ENCODE measurements around the gene CCR5AS.
"Not testable (repeated sequence)": the region's sequence is repeated elsewhere in the genome, so short reads cannot be mapped to it uniquely, and the experiment has no call there.

CCR5AS gene

GRCh38 chr3:46406443-46406787, 451 bp downstream of the CCR5AS start:
- H3K9ac ChIP-seq (ENCODE audit: low read depth, low read length), result no peak overlapping the region
- H3K4me3 ChIP-seq (ENCODE audit: low read depth in 1 of 2, low read length in 2 of 2), result no peak overlapping the region
- H4K20me1 ChIP-seq (ENCODE audit: insufficient read depth, low read length), result no peaks in the 10 kb centered on the region
- H3K27me3 ChIP-seq (ENCODE audit: insufficient read depth, low read length, poor library complexity), result no peaks in the 10 kb centered on the region
- H2AFZ ChIP-seq (ENCODE audit: low read depth, low read length), result no peak overlapping the region
- TF ChIP-seq CTCF (IDR thresholded peaks at IDR 0.05; ENCODE audit: borderline replicate concordance, extremely low read depth, low read length, poor library complexity, severe bottlenecking) (no peak), EZH2 (IDR thresholded peaks at IDR 0.05; ENCODE audit: borderline replicate concordance, low read depth, low read length, severe bottlenecking) (no peak)
- H3K36me3 ChIP-seq (ENCODE audit: insufficient read depth, low read length), result no peaks in the 10 kb centered on the region
- ATAC-seq (ENCODE audit: insufficient read depth, low read depth) (no peak), DNase-seq (no peak)
- H3K4me2 ChIP-seq (ENCODE audit: insufficient read depth, low read length), result no peak overlapping the region
- no peaks in the 10 kb centered on the region for H3K9me3 ChIP-seq (ENCODE audit: insufficient read depth, low read length, severe bottlenecking)
- H3K4me1 ChIP-seq (ENCODE audit: insufficient read depth, low read length), result peaks cover 38% of the 10 kb centered on the region
- H3K79me2 ChIP-seq (ENCODE audit: insufficient read depth, low read length), result no peaks in the 10 kb centered on the region
- H3K27ac ChIP-seq (ENCODE audit: low read length), result peak overlapping the region; percentile 22; the same call in 1 of the 2 replicates

GRCh38 chr3:46405301-46406019, 1.4 kb downstream of the CCR5AS start:
- no peak overlapping the region for H3K27ac ChIP-seq (ENCODE audit: low read length)
- H3K79me2 ChIP-seq (ENCODE audit: insufficient read depth, low read length), result no peaks in the 10 kb centered on the region
- H3K36me3 ChIP-seq (ENCODE audit: insufficient read depth, low read length), result no peaks in the 10 kb centered on the region
- no peaks in the 10 kb centered on the region for H4K20me1 ChIP-seq (ENCODE audit: insufficient read depth, low read length)
- no peaks in the 10 kb centered on the region for H3K27me3 ChIP-seq (ENCODE audit: insufficient read depth, low read length, poor library complexity)
- H3K9ac ChIP-seq (ENCODE audit: low read depth, low read length), result no peak overlapping the region
- H2AFZ ChIP-seq (ENCODE audit: low read depth, low read length), result no peak overlapping the region
- no peaks in the 10 kb centered on the region for H3K9me3 ChIP-seq (ENCODE audit: insufficient read depth, low read length, severe bottlenecking)
- ATAC-seq (ENCODE audit: insufficient read depth, low read depth) (no peak), DNase-seq (no peak)
- no peak overlapping the region for H3K4me2 ChIP-seq (ENCODE audit: insufficient read depth, low read length)
- TF ChIP-seq CTCF (IDR thresholded peaks at IDR 0.05; ENCODE audit: borderline replicate concordance, extremely low read depth, low read length, poor library complexity, severe bottlenecking) (no peak), EZH2 (IDR thresholded peaks at IDR 0.05; ENCODE audit: borderline replicate concordance, low read depth, low read length, severe bottlenecking) (no peak)
- no peak overlapping the region for H3K4me3 ChIP-seq (ENCODE audit: low read depth in 1 of 2, low read length in 2 of 2)
- H3K4me1 ChIP-seq (ENCODE audit: insufficient read depth, low read length), result peaks cover 38% of the 10 kb centered on the region

- not testable (repeated sequence) for H3K27me3 ChIP-seq (ENCODE audit: insufficient read depth, low read length, poor library complexity); H4K20me1 ChIP-seq (ENCODE audit: insufficient read depth, low read length); H3K36me3 ChIP-seq (ENCODE audit: insufficient read depth, low read length); H3K27ac ChIP-seq (ENCODE audit: low read length); DNase-seq; ATAC-seq (ENCODE audit: insufficient read depth, low read depth); H3K4me2 ChIP-seq (ENCODE audit: insufficient read depth, low read length); H3K4me3 ChIP-seq (ENCODE audit: low read depth in 1 of 2, low read length in 2 of 2); H3K9ac ChIP-seq (ENCODE audit: low read depth, low read length); H2AFZ ChIP-seq (ENCODE audit: low read depth, low read length); H3K79me2 ChIP-seq (ENCODE audit: insufficient read depth, low read length); H3K9me3 ChIP-seq (ENCODE audit: insufficient read depth, low read length, severe bottlenecking)
- H3K4me1 ChIP-seq (ENCODE audit: insufficient read depth, low read length), result peaks cover 34% of the 10 kb centered on the region
Observed at GRCh38 chr3:46402902-46403301, 4.0 kb downstream of the CCR5AS start.

- Histone ChIP-seq H3K4me1 (ENCODE audit: insufficient read depth, low read length) (peaks cover 22% of the 10 kb centered on the region), H3K27ac (ENCODE audit: low read length) (no peak overlapping the region; the same call in 1 of the 2 replicates), H3K36me3 (ENCODE audit: insufficient read depth, low read length) (no peaks in the 10 kb centered on the region), H4K20me1 (ENCODE audit: insufficient read depth, low read length) (no peaks in the 10 kb centered on the region), H3K27me3 (ENCODE audit: insufficient read depth, low read length, poor library complexity) (no peaks in the 10 kb centered on the region), H2AFZ (ENCODE audit: low read depth, low read length) (no peak overlapping the region), H3K4me2 (ENCODE audit: insufficient read depth, low read length) (no peak overlapping the region), H3K9ac (ENCODE audit: low read depth, low read length) (no peak overlapping the region), H3K79me2 (ENCODE audit: insufficient read depth, low read length) (no peaks in the 10 kb centered on the region), H3K9me3 (ENCODE audit: insufficient read depth, low read length, severe bottlenecking) (no peaks in the 10 kb centered on the region), H3K4me3 (ENCODE audit: low read depth in 1 of 2, low read length in 2 of 2) (no peak overlapping the region)
- TF ChIP-seq EZH2 (IDR thresholded peaks at IDR 0.05; ENCODE audit: borderline replicate concordance, low read depth, low read length, severe bottlenecking) (no peak), CTCF (IDR thresholded peaks at IDR 0.05; ENCODE audit: borderline replicate concordance, extremely low read depth, low read length, poor library complexity, severe bottlenecking) (no peak)
- ATAC-seq (ENCODE audit: insufficient read depth, low read depth) (no peak), DNase-seq (no peak)
Observed at GRCh38 chr3:46401579-46401978, 5.3 kb downstream of the CCR5AS start.
